HG03469 (cell line): Measurements from ENCODE around the gene SLC25A33.
"Not testable (repeated sequence)": the region's sequence is repeated elsewhere in the genome, so short reads cannot be mapped to it uniquely, and the experiment has no call there.

Experiments
- ATAC-seq: cut with Tn5 transposase; IDR thresholded peaks from one replicate; pipeline ENCODE4 v1.9.1; 2021; ENCODE audit warnings: mild to moderate bottlenecking, moderate library complexity, moderate number of reproducible peaks; ENCODE audit not compliant: unreplicated experiment

Gene SLC25A33

GRCh38 chr1:9538669-9539164 lies 548 bp upstream of the SLC25A33 start:
- no peak for ATAC-seq

- ATAC-seq, result peak; percentile 22
Observed at GRCh38 chr1:9539829-9540550, 725 bp downstream of the SLC25A33 start.

- ATAC-seq, result no peak
Observed at GRCh38 chr1:9542430-9542829, 3.2 kb downstream of the SLC25A33 start.

GRCh38 chr1:9544926-9545325 lies 5.7 kb downstream of the SLC25A33 start:
- no peak for ATAC-seq

DNA sequence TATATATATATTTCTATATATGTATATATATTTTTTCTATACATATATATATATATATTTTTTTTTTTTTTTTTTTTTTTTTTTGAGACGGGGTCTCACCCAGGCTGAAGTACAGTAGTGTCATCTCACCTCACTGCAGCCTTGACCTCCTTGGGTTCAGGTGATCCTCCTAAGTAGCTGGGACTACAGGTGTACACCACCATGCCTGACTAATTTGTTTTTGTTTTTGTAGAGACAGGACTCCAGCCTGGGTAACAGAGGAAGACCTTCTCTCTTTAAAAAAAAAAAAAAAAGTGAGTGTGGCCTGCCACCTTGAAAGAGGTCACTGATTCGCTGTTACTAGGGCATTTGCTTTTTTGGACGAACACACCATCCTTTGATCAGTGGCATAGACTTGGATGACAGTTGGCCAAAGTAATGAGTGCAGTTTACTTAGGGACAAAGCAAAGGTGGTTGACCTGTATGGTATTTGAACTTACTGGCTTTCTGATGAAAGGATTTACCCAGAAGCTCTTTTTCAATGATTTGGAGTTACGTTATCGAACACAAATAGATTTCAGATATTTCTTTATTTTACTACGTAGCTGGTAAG lies 10.8 kb downstream of the SLC25A33 start:
- ATAC-seq, result no peak

DNA sequence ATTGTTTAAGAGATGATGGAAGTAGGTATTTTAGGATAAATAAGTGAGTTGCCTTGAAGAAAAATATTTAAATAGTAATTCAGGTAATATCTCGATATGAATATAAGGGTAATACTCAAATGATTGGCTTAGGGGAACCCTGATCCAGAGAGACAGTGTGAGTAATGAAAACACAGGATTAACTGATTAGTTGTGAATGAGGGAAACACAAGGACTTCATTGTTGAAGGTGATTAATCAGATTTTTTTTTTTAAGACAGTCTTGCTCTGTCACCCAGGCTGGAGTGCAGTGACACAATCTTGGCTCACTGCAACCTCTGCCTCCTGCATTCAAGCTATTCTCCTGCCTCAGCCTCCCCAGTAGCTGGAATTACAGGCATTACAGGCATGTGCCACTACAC lies 12.7 kb downstream of the SLC25A33 start:
- ATAC-seq, result no peak

DNA sequence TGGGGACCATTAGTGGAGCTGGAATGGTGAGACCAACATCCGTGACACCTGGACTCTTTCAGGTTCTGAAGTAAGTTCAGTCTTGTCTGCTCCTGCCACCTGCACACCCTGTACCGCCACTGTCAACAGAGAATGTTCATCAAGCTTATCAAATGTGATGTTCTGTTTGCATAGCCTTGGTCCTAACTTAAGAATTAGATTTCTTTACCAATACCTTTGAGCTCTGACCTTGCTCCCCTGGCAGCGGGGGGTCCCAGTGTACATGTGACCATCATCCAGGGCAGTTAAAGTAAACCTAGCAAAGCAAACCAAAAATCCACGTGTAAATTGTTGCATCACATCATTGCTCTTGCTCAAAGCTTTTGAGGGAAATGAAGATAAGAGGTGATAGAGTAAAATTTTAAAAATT lies 14.5 kb downstream of the SLC25A33 start:
- ATAC-seq, result no peak

- no peak for ATAC-seq
Observed at GRCh38 chr1:9555942-9556341, 16.7 kb downstream of the SLC25A33 start.

DNA sequence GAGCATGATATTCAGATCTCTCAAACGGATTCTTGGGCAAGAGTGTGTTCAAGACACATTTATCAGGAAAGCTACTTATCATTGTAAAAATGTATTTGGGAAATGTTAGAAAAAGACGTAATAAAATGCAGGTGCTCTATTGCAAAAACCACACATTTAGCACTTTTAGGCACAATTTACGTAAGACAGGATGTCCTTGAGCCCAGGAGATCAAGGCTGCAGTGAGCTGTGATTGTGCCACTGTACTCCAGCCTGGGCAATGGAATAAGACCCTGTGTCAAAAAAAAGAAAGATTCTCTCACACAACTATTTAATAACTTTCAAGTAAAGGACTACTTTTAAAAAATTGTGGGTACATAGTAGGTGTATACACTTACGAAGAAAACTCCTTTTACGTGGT lies 18.4 kb downstream of the SLC25A33 start:
- ATAC-seq, result no peak

- no peak for ATAC-seq
Observed at GRCh38 chr1:9558271-9558945, 19.1 kb downstream of the SLC25A33 start.

DNA sequence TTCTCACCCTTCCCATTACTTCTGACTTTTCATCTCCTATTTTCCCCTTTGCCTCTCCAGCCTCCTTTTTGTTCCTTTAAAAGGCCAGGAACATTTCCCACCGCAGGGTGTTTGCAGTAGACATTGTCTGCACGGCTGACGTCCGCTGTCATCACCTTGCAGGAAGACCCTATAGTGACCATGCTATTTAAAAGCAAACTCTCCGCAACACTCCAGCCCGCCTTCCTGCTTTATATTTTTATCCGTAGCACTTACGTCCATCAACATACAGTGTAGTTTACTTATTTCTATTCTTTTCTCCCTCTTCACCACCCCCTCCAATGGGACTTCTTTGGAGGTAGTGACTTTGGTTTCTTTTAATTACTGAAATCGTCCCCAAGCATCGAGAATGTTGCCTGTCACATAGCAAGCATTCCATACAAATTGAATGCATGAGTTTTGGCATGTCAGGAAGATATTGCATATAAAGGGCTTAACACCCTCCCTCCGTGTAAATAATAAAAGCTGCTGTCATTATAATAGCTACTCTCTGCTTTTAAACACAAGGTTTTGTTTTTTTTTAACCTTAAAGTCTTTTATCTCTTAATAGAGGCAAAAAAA lies 19.8 kb downstream of the SLC25A33 start:
- no peak for ATAC-seq

DNA sequence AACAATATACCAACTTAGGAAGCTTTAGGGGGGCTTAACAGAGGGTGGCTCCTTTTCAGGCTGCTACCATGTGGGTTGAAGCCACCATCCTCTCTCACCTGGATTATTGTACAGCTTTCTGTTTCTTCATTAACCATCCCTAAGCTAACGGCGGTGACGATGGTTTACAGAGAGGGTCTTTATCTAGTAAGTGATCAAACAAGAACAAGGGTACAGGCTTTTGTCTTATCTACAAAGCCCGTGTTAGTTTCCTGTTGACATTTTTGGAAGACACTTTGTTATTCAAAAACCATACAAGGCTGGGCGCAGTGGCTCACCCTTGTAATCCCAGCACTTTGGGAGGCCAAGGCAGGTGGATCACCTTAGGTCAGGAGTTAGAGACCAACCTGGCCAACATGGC lies 20.4 kb downstream of the SLC25A33 start:
- ATAC-seq, result no peak

DNA sequence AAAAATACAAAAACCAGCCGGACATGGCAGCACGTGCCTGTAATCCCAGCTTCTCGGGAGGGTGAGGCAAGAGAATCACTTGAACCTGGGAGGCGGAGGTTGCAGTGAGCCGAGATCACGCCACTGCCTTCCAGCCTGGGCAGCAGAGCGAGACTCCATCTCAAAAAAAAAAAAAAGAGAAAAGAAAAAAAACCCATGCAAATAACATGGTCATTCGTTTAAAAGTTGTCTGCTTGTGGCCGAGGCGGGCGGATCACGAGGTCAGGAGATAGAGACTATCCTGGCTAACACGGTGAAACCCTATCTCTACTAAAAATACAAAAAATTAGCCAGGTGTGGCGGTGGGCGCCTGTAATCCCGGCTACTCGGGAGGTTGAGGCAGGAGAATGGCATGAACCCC lies 20.8 kb downstream of the SLC25A33 start:
- not testable (repeated sequence) for ATAC-seq

GRCh38 chr1:9561429-9561828 lies 22.2 kb downstream of the SLC25A33 start:
- no peak for ATAC-seq

GRCh38 chr1:9569267-9569666 lies 30.0 kb downstream of the SLC25A33 start:
- no peak for ATAC-seq

GRCh38 chr1:9570886-9571529 lies 31.7 kb downstream of the SLC25A33 start:
- ATAC-seq, result not testable (repeated sequence)

DNA sequence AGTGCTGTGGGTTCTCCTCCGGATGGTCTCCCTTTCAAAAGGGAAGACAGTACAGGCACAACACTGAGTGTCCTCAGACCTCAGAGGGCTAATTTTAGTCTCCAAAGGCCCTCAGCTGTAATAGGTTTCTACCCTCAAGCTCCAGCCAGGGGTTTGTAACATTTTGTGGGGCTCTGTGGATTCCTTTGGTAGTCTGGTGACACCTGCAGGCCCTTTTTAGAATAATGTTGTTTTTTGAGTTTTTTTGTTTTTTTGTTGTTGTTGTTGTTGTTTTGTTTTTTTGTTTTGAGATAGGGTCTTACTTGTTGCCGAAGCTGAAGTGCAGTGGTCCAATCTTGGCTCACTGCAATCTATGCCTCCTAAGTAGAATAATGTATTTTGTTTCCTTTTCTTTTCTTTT lies 34.5 kb downstream of the SLC25A33 start:
- no peak for ATAC-seq

- no peak for ATAC-seq
Observed at GRCh38 chr1:9575486-9575885, 36.2 kb downstream of the SLC25A33 start.

GRCh38 chr1:9576903-9577302 lies 37.6 kb downstream of the SLC25A33 start:
- ATAC-seq, result no peak

GRCh38 chr1:9577423-9577822 lies 38.2 kb downstream of the SLC25A33 start:
- ATAC-seq, result no peak

DNA sequence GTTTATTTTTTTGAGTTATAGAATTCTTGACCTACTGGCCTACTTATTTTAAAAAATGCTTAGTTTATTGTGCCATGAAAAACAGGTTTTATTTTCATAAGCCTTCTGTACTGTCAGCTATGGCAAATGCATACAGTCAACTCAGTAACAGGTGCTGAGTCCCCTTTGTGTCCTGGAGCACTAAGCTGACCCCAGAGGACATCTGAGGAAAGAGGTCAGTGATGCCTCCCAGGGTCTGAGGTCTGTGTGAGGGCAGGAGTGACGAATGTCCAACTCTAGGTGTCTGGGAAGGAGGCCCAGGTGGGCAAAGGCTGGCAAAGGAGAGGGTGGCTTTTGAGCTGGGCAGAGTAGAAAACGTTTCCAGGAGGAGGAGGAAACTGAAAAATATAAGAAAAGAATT lies 41.7 kb downstream of the SLC25A33 start:
- no peak for ATAC-seq
